Loucy (cell line): ENCODE results near the gene CCDC141.
"Not testable (repeated sequence)": the region's sequence is repeated elsewhere in the genome, so short reads cannot be mapped to it uniquely, and the experiment has no call there.

Source experiments
- H2AFZ ChIP-seq: fragments of 200-600 bp; sonication (generic); 2 replicates; pipeline ENCODE4 v1.6.0; 2016; ENCODE audit warnings: antibody characterized with exemption, mild to moderate bottlenecking, low read length, moderate library complexity
- H3F3A ChIP-seq: fragments of 200-600 bp; 2 replicates; pipeline ENCODE4 v1.6.0; 2016; ENCODE audit warnings: antibody characterized with exemption, low read depth, mild to moderate bottlenecking
- H3K27me3 ChIP-seq: fragments of 200-600 bp; sonication (generic); 2 replicates; pipeline ENCODE4 v1.6.1; 2014; ENCODE audit warnings: low read length, mild to moderate bottlenecking; ENCODE audit not compliant: insufficient read depth, poor library complexity, severe bottlenecking
- H3K36me3 ChIP-seq: fragments of 200-600 bp; sonication (generic); 2 replicates; pipeline ENCODE4 v1.6.1; 2016; ENCODE audit warnings: low read length; ENCODE audit not compliant: insufficient read depth
- H3K4me1 ChIP-seq: fragments of 200-600 bp; sonication (generic); 2 replicates; pipeline ENCODE4 v1.5.1; 2014; ENCODE audit warnings: low read length, mild to moderate bottlenecking; ENCODE audit not compliant: insufficient read depth, poor library complexity, severe bottlenecking
- H3K4me2 ChIP-seq: fragments of 200-600 bp; sonication (generic); 2 replicates; pipeline ENCODE4 v1.6.0; 2014; ENCODE audit warnings: antibody characterized with exemption, low read length, low read depth, mild to moderate bottlenecking; ENCODE audit not compliant: poor library complexity, severe bottlenecking
- H3K4me3 ChIP-seq: fragments of 200-600 bp; sonication (generic); 2 replicates; pipeline ENCODE4 v1.5.1; 2014; ENCODE audit warnings: low read length, mild to moderate bottlenecking, mixed read lengths; ENCODE audit not compliant: poor library complexity, severe bottlenecking
- H3K79me2 ChIP-seq: fragments of 200-600 bp; sonication (generic); 2 replicates; pipeline ENCODE4 v1.6.1; 2014; ENCODE audit warnings: low read length; ENCODE audit not compliant: insufficient read depth
- H3K9ac ChIP-seq: fragments of 200-600 bp; sonication (generic); 2 replicates; pipeline ENCODE4 v1.6.0; 2014; ENCODE audit warnings: mild to moderate bottlenecking, low read depth, low read length, moderate library complexity; ENCODE audit not compliant: poor library complexity, severe bottlenecking
- H3K9me2 ChIP-seq: fragments of 200-600 bp; sonication (generic); replicated peaks from 2 replicates; pipeline ENCODE4 v1.6.1; 2016; ENCODE audit warnings: low read depth, low read length, mixed read lengths
- H3K9me3 ChIP-seq: fragments of 200-600 bp; sonication (generic); 2 replicates; pipeline ENCODE4 v1.6.1; 2014; ENCODE audit warnings: mild to moderate bottlenecking, antibody characterized with exemption, low read length, low read depth; ENCODE audit not compliant: insufficient read depth
- H4K20me1 ChIP-seq: fragments of 200-600 bp; sonication (generic); 2 replicates; pipeline ENCODE4 v1.6.0; 2014; ENCODE audit warnings: antibody characterized with exemption, low read length, mild to moderate bottlenecking; ENCODE audit not compliant: insufficient read depth, poor library complexity, severe bottlenecking
- CTCF ChIP-seq: fragments of 200-600 bp; sonication (generic); conservative IDR thresholded peaks from 2 replicates; pipeline ENCODE4 v1.5.1; 2014; ENCODE audit warnings: mild to moderate bottlenecking, antibody characterized with exemption, low read length
- EZH2phosphoT487 ChIP-seq: fragments of 200-600 bp; IDR thresholded peaks from 2 replicates; pipeline ENCODE4 v1.6.1; 2018; ENCODE audit warnings: antibody characterized with exemption, mild to moderate bottlenecking, moderate library complexity, borderline replicate concordance

CCDC141 gene

GRCh38 chr2:178990533-178991241, 59.2 kb downstream of the CCDC141 start:
- Histone ChIP-seq H3F3A (no peaks in the 10 kb centered on the region), H3K9me3 (peaks cover 7% of the 10 kb centered on the region; the same call in 1 of the 2 replicates), H3K79me2 (no peaks in the 10 kb centered on the region), H2AFZ (peak overlapping the region; percentile 9; the same call in 1 of the 2 replicates), H3K4me2 (no peak overlapping the region), H3K4me3 (no peak overlapping the region), H4K20me1 (no peaks in the 10 kb centered on the region), H3K4me1 (no peaks in the 10 kb centered on the region), H3K27me3 (no peaks in the 10 kb centered on the region), H3K36me3 (no peaks in the 10 kb centered on the region; the same call in 1 of the 2 replicates), H3K9ac (no peak overlapping the region), H3K9me2 (no peaks in the 10 kb centered on the region)
- TF ChIP-seq EZH2phosphoT487, result no peak
- TF ChIP-seq CTCF, result no peak

- not testable (repeated sequence) for H3F3A ChIP-seq, H3K79me2 ChIP-seq, H2AFZ ChIP-seq, H3K36me3 ChIP-seq, H3K4me1 ChIP-seq, H3K27me3 ChIP-seq, H3K9me3 ChIP-seq, H4K20me1 ChIP-seq, H3K4me2 ChIP-seq, H3K4me3 ChIP-seq, H3K9me2 ChIP-seq, H3K9ac ChIP-seq
Measured at GRCh38 chr2:178989424-178989823, 60.5 kb downstream of the CCDC141 start.

- H3K4me1 ChIP-seq, H3K4me3 ChIP-seq, H3K36me3 ChIP-seq, H3K9ac ChIP-seq, H3F3A ChIP-seq, H3K4me2 ChIP-seq, H3K9me3 ChIP-seq, H3K9me2 ChIP-seq, H4K20me1 ChIP-seq, H3K27me3 ChIP-seq, H3K79me2 ChIP-seq, H2AFZ ChIP-seq: not testable (repeated sequence)
Measured at GRCh38 chr2:178982652-178983051, 67.3 kb downstream of the CCDC141 start.

GRCh38 chr2:178980815-178981214, 69.1 kb downstream of the CCDC141 start:
- no peaks in the 10 kb centered on the region for H3K79me2 ChIP-seq
- no peak overlapping the region for H3K4me3 ChIP-seq
- H2AFZ ChIP-seq, result no peak overlapping the region
- H3K9me2 ChIP-seq, result no peaks in the 10 kb centered on the region
- TF ChIP-seq EZH2phosphoT487 (no peak), CTCF (no peak)
- H3K4me1 ChIP-seq, result no peaks in the 10 kb centered on the region
- no peaks in the 10 kb centered on the region for H3K36me3 ChIP-seq
- no peaks in the 10 kb centered on the region for H3K27me3 ChIP-seq
- H4K20me1 ChIP-seq, result no peaks in the 10 kb centered on the region
- no peak overlapping the region for H3K9ac ChIP-seq
- H3K9me3 ChIP-seq, result no peaks in the 10 kb centered on the region
- no peak overlapping the region for H3K4me2 ChIP-seq
- no peaks in the 10 kb centered on the region for H3F3A ChIP-seq
